Hepatocyte (in vitro differentiated cells): ENCODE results near the gene TMEM232.

Experiments used
- CTCF ChIP-seq: fragments of 200-600 bp; sonication (generic); IDR thresholded peaks from 2 replicates; pipeline ENCODE4 v1.5.1; 2016; ENCODE audit warnings: antibody characterized with exemption, mild to moderate bottlenecking; ENCODE audit not compliant: poor library complexity
- EZH2 ChIP-seq: fragments of 200-600 bp; sonication (generic); IDR thresholded peaks from 2 replicates; pipeline ENCODE4 v1.6.1; 2016; ENCODE audit warnings: antibody characterized with exemption, mild to moderate bottlenecking, borderline replicate concordance
- EZH2phosphoT487 ChIP-seq: fragments of 200-600 bp; sonication (generic); IDR thresholded peaks from one replicate; pipeline ENCODE4 v1.6.1; 2018; ENCODE audit warnings: antibody characterized with exemption, mild to moderate bottlenecking, low read depth, moderate library complexity; ENCODE audit not compliant: unreplicated experiment, severe bottlenecking

- no peak for TF ChIP-seq CTCF
- TF ChIP-seq EZH2, result no peak
- TF ChIP-seq EZH2phosphoT487, result no peak
Measured at GRCh38 chr5:110769000-110769681, 42.7 kb upstream of the TMEM232 start.
